Dedifferentiated amniotic fluid mesenchymal stem cell (primary cell): ENCODE data around the gene ITGA1.
"Not testable (repeated sequence)": the region's sequence is repeated elsewhere in the genome, so short reads cannot be mapped to it uniquely, and the experiment has no call there.

Source experiments
- DNase-seq: peaks from one replicate; pipeline ENCODE4 v3.0.0-alpha.2; 2016; ENCODE audit errors: extremely low spot score

ITGA1 gene

GRCh38 chr5:52864884-52865283 lies 77.2 kb downstream of the ITGA1 start:
- DNase-seq, result peak; percentile 38

- DNase-seq, result not testable (repeated sequence)
Observed at GRCh38 chr5:52865991-52866390, 78.3 kb downstream of the ITGA1 start.

- no peak for DNase-seq
Observed at GRCh38 chr5:52867809-52868208, 80.1 kb downstream of the ITGA1 start.

- no peak for DNase-seq
Observed at GRCh38 chr5:52868417-52868816, 80.7 kb downstream of the ITGA1 start.

GRCh38 chr5:52869391-52869790 lies 81.7 kb downstream of the ITGA1 start:
- DNase-seq, result no peak

GRCh38 chr5:52870448-52870847 lies 82.7 kb downstream of the ITGA1 start:
- DNase-seq, result no peak

GRCh38 chr5:52875827-52876226 lies 88.1 kb downstream of the ITGA1 start:
- no peak for DNase-seq

GRCh38 chr5:52876456-52876855 lies 88.7 kb downstream of the ITGA1 start:
- no peak for DNase-seq

- no peak for DNase-seq
Observed at GRCh38 chr5:52878656-52879055, 90.9 kb downstream of the ITGA1 start.

- DNase-seq, result no peak
Observed at GRCh38 chr5:52880541-52880940, 92.8 kb downstream of the ITGA1 start.

- DNase-seq, result no peak
Observed at GRCh38 chr5:52881468-52881867, 93.8 kb downstream of the ITGA1 start.

GRCh38 chr5:52883110-52883509 lies 95.4 kb downstream of the ITGA1 start:
- no peak for DNase-seq

- no peak for DNase-seq
Observed at GRCh38 chr5:52884453-52884852, 96.7 kb downstream of the ITGA1 start.

- DNase-seq, result no peak
Observed at GRCh38 chr5:52885614-52886013, 97.9 kb downstream of the ITGA1 start.

GRCh38 chr5:52886206-52886605 lies 98.5 kb downstream of the ITGA1 start:
- DNase-seq, result no peak

GRCh38 chr5:52887066-52887465 lies 99.3 kb downstream of the ITGA1 start:
- no peak for DNase-seq

GRCh38 chr5:52888363-52888762 lies 100.6 kb downstream of the ITGA1 start:
- DNase-seq, result no peak

GRCh38 chr5:52892242-52892878 lies 104.6 kb downstream of the ITGA1 start:
- DNase-seq, result no peak

GRCh38 chr5:52893105-52893504 lies 105.4 kb downstream of the ITGA1 start:
- peak; percentile 71 for DNase-seq

GRCh38 chr5:52893863-52894262 lies 106.1 kb downstream of the ITGA1 start:
- no peak for DNase-seq

- no peak for DNase-seq
Observed at GRCh38 chr5:52894451-52894850, 106.7 kb downstream of the ITGA1 start.

GRCh38 chr5:52895075-52895474 lies 107.4 kb downstream of the ITGA1 start:
- DNase-seq, result no peak

- DNase-seq, result no peak
Observed at GRCh38 chr5:52895572-52896413, 108.1 kb downstream of the ITGA1 start.
